GM10248 (cell line): ENCODE results near the gene WDFY2.

ENCODE experiments used
- CTCF ChIA-PET: fragments of 300-600 bp; sonication (Branson Sonifier 250); formaldehyde crosslinking; extraction: SDS; loops from one replicate; lab custom pipeline; 2021; ENCODE audit warnings: antibody characterized with exemption; lab: Yijun Ruan, JAX
- POLR2A ChIA-PET: fragments of 350-650 bp; sonication (Branson Sonifier 250); formaldehyde crosslinking; extraction: SDS; loops from one replicate; lab custom pipeline; 2020; ENCODE audit warnings: antibody characterized with exemption; lab: Yijun Ruan, JAX
- DNase-seq: peaks from one replicate; pipeline ENCODE4 v3.0.0; 2012; ENCODE audit errors: extremely low spot score
- CTCF ChIP-seq: IDR thresholded peaks from 2 replicates; pipeline ENCODE4 v1.5.1; 2012; ENCODE audit warnings: mild to moderate bottlenecking, low read depth; ENCODE audit errors: extremely low read depth, missing control alignments, control extremely low read depth

Gene WDFY2

GRCh38 chr13:51629491-51630287, 45.4 kb downstream of the WDFY2 start:
- ChIA-PET POLR2A (no interaction called here), CTCF (interaction anchor here (0.8 to 1.6 kb wide), 3 partner anchors 9 to 10 kb away, joined by 3 to 4 read pairs (median 3); no protein-coding TSS in a partner anchor)
- no peak for DNase-seq
- no peak for TF ChIP-seq CTCF

- ChIA-PET POLR2A (no interaction called here), CTCF (interaction anchor here (0.9 to 1.6 kb wide), 2 partner anchors 8 to 11 kb away, joined by 3 to 4 read pairs; no protein-coding TSS in a partner anchor)
- no peak for DNase-seq
- no peak for TF ChIP-seq CTCF
Observed at GRCh38 chr13:51630288-51630615, 46.0 kb downstream of the WDFY2 start.

- CTCF ChIA-PET = interaction anchor here (0.9 to 1.4 kb wide), 2 partner anchors 12 to 17 kb away, joined by 3 to 7 read pairs; no protein-coding TSS in a partner anchor
- no peak for TF ChIP-seq CTCF
- no peak for DNase-seq
- POLR2A ChIA-PET = no interaction called here
Observed at GRCh38 chr13:51632591-51633362, 48.5 kb downstream of the WDFY2 start.

GRCh38 chr13:51635137-51635878, 51.0 kb downstream of the WDFY2 start:
- POLR2A ChIA-PET = no interaction called here
- CTCF ChIA-PET = no interaction called here
- TF ChIP-seq CTCF = no peak
- no peak for DNase-seq

GRCh38 chr13:51636349-51636890, 52.2 kb downstream of the WDFY2 start:
- ChIA-PET CTCF (no interaction called here), POLR2A (no interaction called here)
- DNase-seq = no peak
- TF ChIP-seq CTCF = no peak

- no peak for DNase-seq
- ChIA-PET CTCF (no interaction called here), POLR2A (no interaction called here)
- TF ChIP-seq CTCF = no peak
Observed at GRCh38 chr13:51637852-51638215, 53.6 kb downstream of the WDFY2 start.
